Choroid plexus epithelial cell (primary cell): Measurements from ENCODE around the gene KLHDC10.
A peak's percentile ranks its signal among the peaks of the same experiment; 100 is the strongest.

ENCODE experiments used
- DNase-seq: peaks from one replicate; pipeline ENCODE4 v3.0.0-alpha.2; 2010; ENCODE audit warnings: low read depth
- H3K4me3 ChIP-seq: 2 replicates; pipeline ENCODE4 v1.5.1; 2011; ENCODE audit warnings: low read depth, mild to moderate bottlenecking, control low read depth, low read length, moderate library complexity
- CTCF ChIP-seq: conservative IDR thresholded peaks from 2 replicates; pipeline ENCODE4 v1.5.1; 2011; ENCODE audit warnings: low read depth, mild to moderate bottlenecking, control low read depth, inconsistent platforms, low read length, moderate library complexity

The KLHDC10 gene

GRCh38 chr7:130069978-130070860 lies at the start of gene KLHDC10:
Gene KLHDC10 (plus strand): TSS chr7:130070534. CDS start chr7:130070644, 110 bp downstream.
- H3K4me3 ChIP-seq, result peak within 1 kb of the TSS; percentile 91
- no peak for TF ChIP-seq CTCF
- peak; percentile 100 for DNase-seq

- TF ChIP-seq CTCF, result no peak
These were observed 49.1 kb upstream of the KLHDC10 start for GRCh38 chr7:130021105-130021834.

GRCh38 chr7:130022115-130022514 lies 48.2 kb upstream of the KLHDC10 start:
- no peak for TF ChIP-seq CTCF
- H3K4me3 ChIP-seq, result no peak overlapping the region
- DNase-seq, result no peak

More at GRCh38 chr7:130021105-130021834, 49.1 kb upstream of the KLHDC10 start:
- DNase-seq, result no peak
- H3K4me3 ChIP-seq, result no peak overlapping the region

GRCh38 chr7:130022623-130023175 lies 47.6 kb upstream of the KLHDC10 start:
- no peak overlapping the region for H3K4me3 ChIP-seq
- DNase-seq, result no peak
- TF ChIP-seq CTCF, result no peak

- peak; percentile 19 for DNase-seq
- no peak overlapping the region for H3K4me3 ChIP-seq
- no peak for TF ChIP-seq CTCF
These were observed 45.9 kb upstream of the KLHDC10 start for GRCh38 chr7:130024390-130024789.

GRCh38 chr7:130032698-130033097 lies 37.6 kb upstream of the KLHDC10 start:
- DNase-seq, result no peak
- H3K4me3 ChIP-seq, result no peak overlapping the region
- TF ChIP-seq CTCF, result no peak
